H1 (cell line): Measurements from ENCODE around the gene ANKRD27. TPM values are rescaled to one million over a fixed set of nuclear protein-coding genes. Genes with fewer than 3 reads are reported as not detected.
A peak's percentile ranks its signal among the peaks of the same experiment; 100 is the strongest.

Source experiments
- BACH1 ChIP-seq: IDR thresholded peaks from 2 replicates; pipeline ENCODE4 v1.6.1; 2012; ENCODE audit warnings: low read length, improper control_type of control experiment
- CEBPB ChIP-seq: IDR thresholded peaks from 2 replicates; pipeline ENCODE4 v1.6.1; 2012; ENCODE audit warnings: low read depth, low read length
- HDAC2 ChIP-seq, 2 experiments: fragments of 300-600 bp in 1 of 2; sonication (generic) in 1 of 2; IDR thresholded peaks; 2 replicates each; pipeline ENCODE4 v1.6.1; 2011 to 2012; ENCODE audit warnings: low read depth in 2 of 2, low read length in 2 of 2, mild to moderate bottlenecking in 2 of 2, moderate library complexity in 2 of 2, borderline replicate concordance in 1 of 2, inconsistent platforms in 1 of 2
- KDM5A ChIP-seq: fragments of 200-600 bp; IDR thresholded peaks from 2 replicates; pipeline ENCODE4 v1.7.1; 2012; ENCODE audit warnings: mild to moderate bottlenecking, low read length, inconsistent platforms, mixed read lengths
- RBBP5 ChIP-seq: IDR thresholded peaks from 2 replicates; pipeline ENCODE4 v1.7.1; 2012; ENCODE audit warnings: low read depth, mild to moderate bottlenecking, inconsistent platforms, low read length, moderate library complexity, borderline replicate concordance
- polyA plus RNA-seq, 7 experiments: library from polyadenylated mRNA; depleted of rRNA in 3 of 7; stranded (reverse) in 5 of 7; unstranded in 2 of 7; fragments of >200 nt in 5 of 7; fragments of 200-250 nt in 2 of 7; gene quantifications; 1 replicate in 5 of 7; 2 replicates in 1 of 7; 4 replicates in 1 of 7; pipeline versions ENCODE4 v1.2.1 to v1.2.3, GENCODE V29; 2011 to 2013; ENCODE audit warnings: missing spikeins in 2 of 7, mixed read lengths in 2 of 7
- total RNA-seq: library from RNA; stranded (reverse); fragmentation: NEBNext Ultra II Directional; extraction: Animal tissue kit (Norgen Biotek cat#: 25700); gene quantifications from 2 replicates; pipeline ENCODE4 v1.2.1, GENCODE V29; 2021
- TF ChIP-seq, protein P1 (sequence below): fragments of 300-600 bp; sonication (generic); IDR thresholded peaks from 2 replicates; pipeline ENCODE4 v1.7.1; 2012; ENCODE audit warnings: low read length, moderate library complexity, mild to moderate bottlenecking, inconsistent platforms; ENCODE audit not compliant: insufficient replicate concordance
- TF ChIP-seq, protein P2 (sequence below): IDR thresholded peaks from 2 replicates; pipeline ENCODE4 v1.6.1; 2011; ENCODE audit warnings: low read length, improper control_type of control experiment
- TF ChIP-seq, protein P3 (sequence below): IDR thresholded peaks from 2 replicates; pipeline ENCODE4 v1.6.1; 2012; ENCODE audit warnings: inconsistent platforms

ANKRD27 gene
- total and polyA plus RNA-seq, 2 of the 8 experiments (the other 6 are each of a cell fraction or from before 2014, with no cell fraction given): 27.9 to 55.7 TPM

DNA sequence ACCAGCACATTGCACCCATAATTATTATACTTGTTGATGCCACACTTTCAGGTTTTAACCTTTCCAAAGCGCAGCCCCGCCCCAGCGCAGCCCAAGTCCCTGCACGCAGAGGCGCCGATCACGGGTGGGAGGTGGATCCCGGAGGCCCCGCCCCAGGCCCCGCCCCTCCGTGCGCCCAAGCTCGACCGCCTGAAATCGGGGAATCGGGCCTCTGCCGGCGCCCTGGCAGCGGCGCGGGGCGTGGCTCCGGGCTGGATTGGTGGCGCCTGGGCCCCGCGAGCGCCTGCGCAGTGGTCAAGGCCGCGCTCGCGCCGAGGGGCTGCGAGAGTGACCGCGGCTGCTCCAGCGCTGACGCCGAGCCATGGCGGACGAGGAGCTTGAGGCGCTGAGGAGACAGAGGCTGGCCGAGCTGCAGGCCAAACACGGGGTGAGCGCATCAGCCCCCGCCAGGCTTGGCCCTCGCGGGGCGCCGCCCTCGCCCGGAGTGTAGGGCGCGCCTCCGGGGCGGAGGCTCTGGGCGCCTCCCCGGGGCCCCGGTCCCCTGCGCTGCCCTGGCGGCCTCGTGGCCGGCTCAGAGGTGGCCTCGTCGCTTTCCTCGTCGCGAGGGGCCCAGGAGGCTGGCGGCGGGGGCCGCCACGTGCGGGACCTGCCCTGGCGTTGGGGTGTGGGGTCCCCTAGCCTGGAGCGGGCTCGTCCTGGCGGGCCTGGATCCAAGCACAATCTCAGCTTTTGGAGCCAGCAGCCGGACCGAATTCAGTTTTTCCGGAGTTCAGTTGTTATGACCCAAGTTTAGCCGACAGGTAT is 93.9 kb downstream of the ANKRD27 start, which contains the start of gene PDCD5 (continued):
- TF ChIP-seq, protein P1, sequence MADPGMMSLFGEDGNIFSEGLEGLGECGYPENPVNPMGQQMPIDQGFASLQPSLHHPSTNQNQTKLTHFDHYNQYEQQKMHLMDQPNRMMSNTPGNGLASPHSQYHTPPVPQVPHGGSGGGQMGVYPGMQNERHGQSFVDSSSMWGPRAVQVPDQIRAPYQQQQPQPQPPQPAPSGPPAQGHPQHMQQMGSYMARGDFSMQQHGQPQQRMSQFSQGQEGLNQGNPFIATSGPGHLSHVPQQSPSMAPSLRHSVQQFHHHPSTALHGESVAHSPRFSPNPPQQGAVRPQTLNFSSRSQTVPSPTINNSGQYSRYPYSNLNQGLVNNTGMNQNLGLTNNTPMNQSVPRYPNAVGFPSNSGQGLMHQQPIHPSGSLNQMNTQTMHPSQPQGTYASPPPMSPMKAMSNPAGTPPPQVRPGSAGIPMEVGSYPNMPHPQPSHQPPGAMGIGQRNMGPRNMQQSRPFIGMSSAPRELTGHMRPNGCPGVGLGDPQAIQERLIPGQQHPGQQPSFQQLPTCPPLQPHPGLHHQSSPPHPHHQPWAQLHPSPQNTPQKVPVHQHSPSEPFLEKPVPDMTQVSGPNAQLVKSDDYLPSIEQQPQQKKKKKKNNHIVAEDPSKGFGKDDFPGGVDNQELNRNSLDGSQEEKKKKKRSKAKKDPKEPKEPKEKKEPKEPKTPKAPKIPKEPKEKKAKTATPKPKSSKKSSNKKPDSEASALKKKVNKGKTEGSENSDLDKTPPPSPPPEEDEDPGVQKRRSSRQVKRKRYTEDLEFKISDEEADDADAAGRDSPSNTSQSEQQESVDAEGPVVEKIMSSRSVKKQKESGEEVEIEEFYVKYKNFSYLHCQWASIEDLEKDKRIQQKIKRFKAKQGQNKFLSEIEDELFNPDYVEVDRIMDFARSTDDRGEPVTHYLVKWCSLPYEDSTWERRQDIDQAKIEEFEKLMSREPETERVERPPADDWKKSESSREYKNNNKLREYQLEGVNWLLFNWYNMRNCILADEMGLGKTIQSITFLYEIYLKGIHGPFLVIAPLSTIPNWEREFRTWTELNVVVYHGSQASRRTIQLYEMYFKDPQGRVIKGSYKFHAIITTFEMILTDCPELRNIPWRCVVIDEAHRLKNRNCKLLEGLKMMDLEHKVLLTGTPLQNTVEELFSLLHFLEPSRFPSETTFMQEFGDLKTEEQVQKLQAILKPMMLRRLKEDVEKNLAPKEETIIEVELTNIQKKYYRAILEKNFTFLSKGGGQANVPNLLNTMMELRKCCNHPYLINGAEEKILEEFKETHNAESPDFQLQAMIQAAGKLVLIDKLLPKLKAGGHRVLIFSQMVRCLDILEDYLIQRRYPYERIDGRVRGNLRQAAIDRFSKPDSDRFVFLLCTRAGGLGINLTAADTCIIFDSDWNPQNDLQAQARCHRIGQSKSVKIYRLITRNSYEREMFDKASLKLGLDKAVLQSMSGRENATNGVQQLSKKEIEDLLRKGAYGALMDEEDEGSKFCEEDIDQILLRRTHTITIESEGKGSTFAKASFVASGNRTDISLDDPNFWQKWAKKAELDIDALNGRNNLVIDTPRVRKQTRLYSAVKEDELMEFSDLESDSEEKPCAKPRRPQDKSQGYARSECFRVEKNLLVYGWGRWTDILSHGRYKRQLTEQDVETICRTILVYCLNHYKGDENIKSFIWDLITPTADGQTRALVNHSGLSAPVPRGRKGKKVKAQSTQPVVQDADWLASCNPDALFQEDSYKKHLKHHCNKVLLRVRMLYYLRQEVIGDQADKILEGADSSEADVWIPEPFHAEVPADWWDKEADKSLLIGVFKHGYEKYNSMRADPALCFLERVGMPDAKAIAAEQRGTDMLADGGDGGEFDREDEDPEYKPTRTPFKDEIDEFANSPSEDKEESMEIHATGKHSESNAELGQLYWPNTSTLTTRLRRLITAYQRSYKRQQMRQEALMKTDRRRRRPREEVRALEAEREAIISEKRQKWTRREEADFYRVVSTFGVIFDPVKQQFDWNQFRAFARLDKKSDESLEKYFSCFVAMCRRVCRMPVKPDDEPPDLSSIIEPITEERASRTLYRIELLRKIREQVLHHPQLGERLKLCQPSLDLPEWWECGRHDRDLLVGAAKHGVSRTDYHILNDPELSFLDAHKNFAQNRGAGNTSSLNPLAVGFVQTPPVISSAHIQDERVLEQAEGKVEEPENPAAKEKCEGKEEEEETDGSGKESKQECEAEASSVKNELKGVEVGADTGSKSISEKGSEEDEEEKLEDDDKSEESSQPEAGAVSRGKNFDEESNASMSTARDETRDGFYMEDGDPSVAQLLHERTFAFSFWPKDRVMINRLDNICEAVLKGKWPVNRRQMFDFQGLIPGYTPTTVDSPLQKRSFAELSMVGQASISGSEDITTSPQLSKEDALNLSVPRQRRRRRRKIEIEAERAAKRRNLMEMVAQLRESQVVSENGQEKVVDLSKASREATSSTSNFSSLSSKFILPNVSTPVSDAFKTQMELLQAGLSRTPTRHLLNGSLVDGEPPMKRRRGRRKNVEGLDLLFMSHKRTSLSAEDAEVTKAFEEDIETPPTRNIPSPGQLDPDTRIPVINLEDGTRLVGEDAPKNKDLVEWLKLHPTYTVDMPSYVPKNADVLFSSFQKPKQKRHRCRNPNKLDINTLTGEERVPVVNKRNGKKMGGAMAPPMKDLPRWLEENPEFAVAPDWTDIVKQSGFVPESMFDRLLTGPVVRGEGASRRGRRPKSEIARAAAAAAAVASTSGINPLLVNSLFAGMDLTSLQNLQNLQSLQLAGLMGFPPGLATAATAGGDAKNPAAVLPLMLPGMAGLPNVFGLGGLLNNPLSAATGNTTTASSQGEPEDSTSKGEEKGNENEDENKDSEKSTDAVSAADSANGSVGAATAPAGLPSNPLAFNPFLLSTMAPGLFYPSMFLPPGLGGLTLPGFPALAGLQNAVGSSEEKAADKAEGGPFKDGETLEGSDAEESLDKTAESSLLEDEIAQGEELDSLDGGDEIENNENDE: no peak
- TF ChIP-seq RBBP5 (peak; percentile 75; the same call in 1 of the 2 replicates), BACH1 (peak; percentile 77), CEBPB (no peak), KDM5A (no peak), HDAC2 (IDR thresholded peaks at IDR 0.05; ENCODE audit: borderline replicate concordance in 1 of 2, low read depth in 2 of 2, low read length in 2 of 2) (peak in 1 of 2 experiments; percentile 76; a peak in 1 of 4 replicates)
- TF ChIP-seq, protein P2, sequence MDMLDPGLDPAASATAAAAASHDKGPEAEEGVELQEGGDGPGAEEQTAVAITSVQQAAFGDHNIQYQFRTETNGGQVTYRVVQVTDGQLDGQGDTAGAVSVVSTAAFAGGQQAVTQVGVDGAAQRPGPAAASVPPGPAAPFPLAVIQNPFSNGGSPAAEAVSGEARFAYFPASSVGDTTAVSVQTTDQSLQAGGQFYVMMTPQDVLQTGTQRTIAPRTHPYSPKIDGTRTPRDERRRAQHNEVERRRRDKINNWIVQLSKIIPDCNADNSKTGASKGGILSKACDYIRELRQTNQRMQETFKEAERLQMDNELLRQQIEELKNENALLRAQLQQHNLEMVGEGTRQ: no peak
- TF ChIP-seq, protein P3, sequence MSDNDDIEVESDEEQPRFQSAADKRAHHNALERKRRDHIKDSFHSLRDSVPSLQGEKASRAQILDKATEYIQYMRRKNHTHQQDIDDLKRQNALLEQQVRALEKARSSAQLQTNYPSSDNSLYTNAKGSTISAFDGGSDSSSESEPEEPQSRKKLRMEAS: peak; percentile 87
